ENCODE data around the gene PALLD. TPM values are rescaled to one million over a fixed set of nuclear protein-coding genes. Genes with fewer than 3 reads are reported as not detected.
A peak's percentile ranks its signal among the peaks of the same experiment; 100 is the strongest.
"Not testable (repeated sequence)": the region's sequence is repeated elsewhere in the genome, so short reads cannot be mapped to it uniquely, and the experiment has no call there.

Gene PALLD
- total RNA-seq, 2 donors from 2014 or later, result 92.7 to 138 TPM

DNA sequence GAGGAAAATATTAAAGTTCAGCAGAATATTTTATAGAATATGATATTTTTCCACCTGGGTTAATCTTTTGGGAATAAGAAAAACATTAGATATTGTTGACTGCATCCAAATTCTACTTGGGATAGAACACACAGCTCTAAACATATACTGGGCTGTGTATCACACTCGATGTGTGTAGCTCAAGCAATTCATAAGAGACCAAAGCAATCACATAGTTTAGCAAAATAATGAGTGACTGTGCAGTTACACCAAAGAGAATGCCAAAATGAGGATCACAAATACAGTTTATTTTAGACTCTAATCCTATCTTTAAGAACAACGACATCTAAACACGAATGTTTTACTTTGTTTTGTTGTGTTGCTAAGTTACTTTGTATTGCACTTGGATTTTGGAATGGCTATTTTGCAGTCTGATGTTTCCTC, 412.0 kb downstream of the PALLD start:
- no peak for ATAC-seq
- intact Hi-C loops (cut with DNase I, micrococcal nuclease), result no loop called here
- DNase-seq, result no peak

DNA sequence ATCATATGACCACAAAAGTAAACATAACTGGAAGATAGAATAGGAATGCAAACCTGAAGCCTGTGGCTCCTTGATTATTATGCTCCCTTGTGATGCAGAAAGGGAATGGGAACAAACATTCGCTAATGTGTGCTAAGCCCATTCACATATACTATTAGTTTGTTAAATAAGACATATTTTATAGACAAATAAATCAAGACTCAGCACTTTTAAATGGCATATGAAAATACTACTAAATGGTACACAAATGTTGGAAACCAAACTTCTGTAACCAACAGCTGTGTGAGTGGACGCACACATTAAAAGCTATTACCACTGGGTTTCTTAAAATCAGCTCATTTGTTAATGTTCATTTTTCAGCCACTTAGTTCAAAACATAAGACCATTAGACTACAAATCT, 417.2 kb downstream of the PALLD start:
- no peak for DNase-seq
- intact Hi-C loops (cut with DNase I, micrococcal nuclease), result loop anchor here in 1 of 2 donors (5.0 kb wide), 1 partner anchor 202 kb away; no protein-coding TSS in a partner anchor
- ATAC-seq, result no peak

DNA sequence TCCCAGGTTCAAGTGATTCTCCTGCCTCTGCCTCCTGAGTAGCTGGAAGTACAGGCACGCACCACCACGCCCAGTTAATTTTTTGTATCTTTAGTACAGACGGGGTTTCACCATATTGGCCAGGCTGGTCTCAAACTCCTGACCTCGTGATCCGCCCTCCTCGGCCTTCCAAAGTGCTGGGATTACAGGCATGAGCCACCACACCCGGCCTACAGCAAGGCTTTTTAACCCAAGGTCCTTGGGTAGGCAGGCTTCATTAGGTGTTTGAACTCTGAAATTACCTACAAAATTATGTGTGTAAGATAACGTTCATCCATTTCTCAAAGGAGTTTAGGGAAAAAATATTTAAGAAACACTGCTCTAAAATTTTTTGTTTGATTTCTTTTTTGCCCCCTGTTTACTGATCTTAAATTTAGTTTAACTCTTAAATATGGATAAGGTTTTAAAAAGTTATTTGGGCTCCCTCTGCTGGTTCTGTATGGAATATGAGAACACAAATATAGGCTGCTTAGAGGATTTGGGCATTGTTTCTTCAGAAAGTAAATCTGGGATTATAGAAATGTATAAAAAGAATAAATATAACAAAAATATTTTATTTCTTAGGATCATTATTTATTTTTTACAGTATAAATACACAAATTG, 420.4 kb downstream of the PALLD start:
- peak; percentile 52 for ATAC-seq
- intact Hi-C loops (cut with DNase I, micrococcal nuclease), result no loop called here
- DNase-seq, result no peak

DNA sequence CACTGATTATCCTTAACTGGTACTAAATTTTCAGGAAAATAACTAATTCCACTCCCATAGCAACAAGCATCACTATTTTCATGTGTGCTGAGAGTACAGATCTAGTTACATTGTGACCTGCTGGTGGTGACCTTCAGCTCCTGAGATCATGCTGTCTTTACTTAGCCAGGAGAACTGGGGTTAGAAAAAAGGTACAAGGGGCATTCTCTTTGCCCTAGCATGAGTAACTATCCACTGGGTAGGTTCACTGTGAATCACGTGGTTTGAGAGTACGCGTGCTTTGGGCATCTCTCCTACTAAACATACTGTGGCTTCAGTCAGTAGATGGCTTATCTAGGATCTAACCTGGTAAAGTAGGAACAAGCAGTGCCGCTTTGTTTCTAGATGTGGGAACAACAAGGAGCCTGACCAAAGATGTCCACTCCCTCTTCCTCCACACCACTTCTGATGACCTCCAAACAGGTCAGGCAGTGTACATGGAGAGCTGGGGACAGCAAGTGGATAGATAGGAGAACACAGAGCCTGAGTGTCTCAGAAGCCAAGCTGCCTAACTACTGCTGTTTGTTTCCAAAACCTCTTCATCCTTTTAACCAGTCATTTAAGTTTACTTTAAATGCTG, 423.0 kb downstream of the PALLD start:
- DNase-seq (no peak), ATAC-seq (no peak)
- intact Hi-C loops (cut with DNase I, micrococcal nuclease), result loop anchor here in 1 of 2 donors (10.0 kb wide), 1 partner anchor 335 kb away; no protein-coding TSS in a partner anchor

GRCh38 chr4:168920441-168921065, 423.7 kb downstream of the PALLD start:
- intact Hi-C loops (cut with DNase I, micrococcal nuclease), result loop anchor here in 1 of 2 donors (10.0 kb wide), 1 partner anchor 336 kb away; no protein-coding TSS in a partner anchor
- ATAC-seq (no peak), DNase-seq (no peak)

DNA sequence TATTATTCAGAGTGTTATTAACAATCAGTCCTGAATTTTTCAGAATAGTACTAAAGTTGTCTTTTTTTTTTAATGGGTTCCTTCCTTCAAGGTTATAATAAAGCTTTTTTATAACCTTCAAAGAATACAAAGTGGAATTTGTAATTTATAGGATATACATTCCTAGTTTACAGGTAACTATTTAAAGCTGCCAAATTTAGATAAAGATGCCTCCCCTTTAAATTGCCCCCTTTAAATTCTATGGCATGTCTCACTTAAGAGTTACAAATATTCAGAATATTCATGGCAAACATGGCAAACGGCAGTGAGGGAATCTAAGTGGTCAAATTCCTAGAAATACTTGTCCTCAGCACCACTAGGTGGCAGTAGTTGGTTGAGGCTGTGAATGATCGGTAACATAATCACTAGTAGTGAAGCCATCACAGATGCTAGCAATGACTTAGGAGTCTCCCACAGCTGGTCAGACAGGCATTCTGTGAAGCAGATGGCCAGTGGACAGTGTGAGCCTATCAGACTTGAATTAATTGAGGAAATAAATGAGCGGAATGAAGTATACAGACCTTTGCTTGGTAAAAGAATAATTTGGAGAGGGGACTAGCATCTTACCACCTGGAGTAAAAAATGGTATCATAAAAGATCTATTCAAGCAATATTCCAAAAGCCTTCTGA, 426.8 kb downstream of the PALLD start:
- intact Hi-C loops (cut with DNase I, micrococcal nuclease), result loop anchor here in 1 of 2 donors (10.0 kb wide), 1 partner anchor 339 kb away; no protein-coding TSS in a partner anchor
- ATAC-seq, result peak; percentile 80
- peak; percentile 41 to 62 for DNase-seq

GRCh38 chr4:168924667-168925066, 427.8 kb downstream of the PALLD start:
- intact Hi-C loops (cut with DNase I, micrococcal nuclease), result loop anchor here in 1 of 2 donors (5.0 to 10.0 kb wide), 2 partner anchors 340 to 563 kb away; no protein-coding TSS in a partner anchor
- DNase-seq (no peak), ATAC-seq (no peak)

DNA sequence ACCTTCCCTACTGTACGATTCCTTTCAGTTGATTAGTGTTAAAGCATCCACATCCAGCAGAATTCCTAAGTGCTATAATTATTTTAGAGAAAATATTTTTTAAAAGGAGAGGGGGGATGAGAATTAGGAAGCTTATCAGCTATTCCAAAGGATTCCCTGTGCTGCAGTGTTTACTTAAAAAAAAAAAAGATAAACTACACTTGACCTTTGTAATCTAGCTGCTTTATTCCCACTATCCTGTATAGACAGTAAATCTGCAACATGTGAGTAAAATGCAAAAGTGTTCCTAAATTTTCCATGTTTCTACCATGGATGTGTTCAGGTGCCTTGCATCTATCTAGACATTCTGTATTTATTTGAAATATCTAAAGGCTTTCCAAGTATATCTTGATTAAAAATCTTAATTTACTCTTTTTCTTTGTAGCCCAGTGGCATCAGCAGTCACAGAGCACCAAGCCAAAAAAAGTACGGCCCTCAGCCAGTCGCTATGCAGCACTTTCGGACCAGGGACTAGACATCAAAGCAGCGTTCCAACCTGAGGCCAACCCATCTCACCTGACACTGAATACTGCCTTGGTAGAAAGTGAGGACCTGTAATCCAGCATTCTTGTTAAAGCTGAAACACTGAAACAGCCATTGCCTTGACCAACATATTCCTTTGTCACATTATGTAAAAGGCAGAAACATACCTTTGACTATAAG, 429.1 kb downstream of the PALLD start:
- ATAC-seq, result no peak
- intact Hi-C loops (cut with DNase I, micrococcal nuclease), result loop anchor here in 1 of 2 donors (5.0 to 10.0 kb wide), 2 partner anchors 341 to 561 kb away; no protein-coding TSS in a partner anchor
- DNase-seq, result no peak

DNA sequence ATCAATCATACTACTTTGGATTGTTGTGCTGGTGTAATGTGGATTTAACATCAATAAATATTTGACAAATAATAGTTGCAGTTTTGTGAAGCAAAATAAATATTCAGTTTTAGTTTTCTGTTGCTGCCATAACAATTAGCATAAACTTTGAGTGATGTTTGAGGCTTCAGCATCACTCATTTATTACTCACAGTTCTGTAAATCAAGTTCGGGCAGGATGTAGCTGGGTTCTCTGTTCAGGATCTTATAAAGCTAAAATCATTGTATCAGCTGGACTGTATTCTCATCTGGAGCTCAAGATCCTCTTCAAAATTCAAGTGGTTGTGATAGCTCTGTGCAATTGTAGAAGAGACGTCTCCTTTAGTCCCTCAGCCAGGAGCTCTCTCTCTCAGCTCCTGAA, 431.5 kb downstream of the PALLD start:
- intact Hi-C loops (cut with DNase I, micrococcal nuclease), result loop anchor here in 1 of 2 donors (5.0 to 10.0 kb wide), 2 partner anchors 344 to 559 kb away; no protein-coding TSS in a partner anchor
- ATAC-seq (no peak), DNase-seq (no peak)

- ATAC-seq (no peak), DNase-seq (no peak)
- intact Hi-C loops (cut with DNase I, micrococcal nuclease), result loop anchor here in 1 of 2 donors (5.0 to 10.0 kb wide), 2 partner anchors 344 to 558 kb away; no protein-coding TSS in a partner anchor
Observed at GRCh38 chr4:168928875-168929274, 432.0 kb downstream of the PALLD start.

DNA sequence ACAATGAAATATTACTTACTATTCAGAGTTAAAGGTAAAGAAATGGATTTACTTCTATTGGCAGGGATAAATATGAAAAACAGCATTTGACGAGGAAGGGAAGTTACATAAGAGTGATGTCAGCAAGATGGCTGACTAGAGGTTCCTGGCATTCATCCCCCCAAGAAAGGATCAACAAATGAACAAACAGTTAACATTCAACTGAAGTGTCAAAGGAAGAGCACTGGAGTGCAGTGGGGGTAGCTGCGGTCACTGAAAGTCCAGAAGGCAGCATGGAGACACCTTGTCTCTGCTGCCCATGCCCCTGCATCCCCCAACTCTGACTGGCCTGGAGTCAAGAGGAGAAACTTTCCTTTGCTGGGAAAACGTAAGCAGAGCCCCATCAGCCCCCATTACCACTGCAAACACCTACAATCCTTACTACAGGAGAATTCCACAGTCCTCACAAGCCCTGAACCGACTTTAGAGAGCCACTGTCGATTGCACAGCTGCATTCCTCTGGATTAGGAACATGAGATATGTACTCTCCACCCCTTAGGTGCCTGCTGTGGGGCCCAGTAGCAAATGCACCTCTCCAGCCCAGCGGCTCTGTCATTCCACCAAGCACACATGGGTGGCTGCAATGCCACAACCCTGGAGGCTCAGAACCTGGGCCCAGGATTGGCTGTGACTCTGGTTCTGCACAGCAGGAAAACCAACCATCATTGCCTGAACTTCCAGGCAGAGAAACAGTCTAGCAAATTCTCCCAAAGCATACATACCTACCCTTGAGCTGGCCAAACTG, 433.8 kb downstream of the PALLD start:
- intact Hi-C loops (cut with DNase I, micrococcal nuclease), result loop anchor here in 1 of 2 donors (10.0 kb wide), 1 partner anchor 54 kb away; no protein-coding TSS in a partner anchor
- DNase-seq (no peak), ATAC-seq (peak; percentile 18)

GRCh38 chr4:168931215-168931650, 434.4 kb downstream of the PALLD start:
- intact Hi-C loops (cut with DNase I, micrococcal nuclease), result loop anchor here in 1 of 2 donors (10.0 kb wide), 1 partner anchor 54 kb away; no protein-coding TSS in a partner anchor
- ATAC-seq (peak; percentile 9), DNase-seq (no peak)

GRCh38 chr4:168932138-168932537, 435.3 kb downstream of the PALLD start:
- no peak for DNase-seq
- intact Hi-C loops (cut with DNase I, micrococcal nuclease), result loop anchor here in 1 of 2 donors (10.0 kb wide), 1 partner anchor 53 kb away; no protein-coding TSS in a partner anchor
- no peak for ATAC-seq

- ATAC-seq, result no peak
- no peak for DNase-seq
- intact Hi-C loops (cut with DNase I, micrococcal nuclease), result loop anchor here in 1 of 2 donors (10.0 kb wide), 1 partner anchor 51 kb away; no protein-coding TSS in a partner anchor
Observed at GRCh38 chr4:168933423-168933822, 436.6 kb downstream of the PALLD start.

- DNase-seq, result not testable (repeated sequence)
- intact Hi-C loops (cut with DNase I, micrococcal nuclease), result loop anchor here in 1 of 2 donors (10.0 kb wide), 1 partner anchor 47 kb away; no protein-coding TSS in a partner anchor
Observed at GRCh38 chr4:168937473-168937872, 440.6 kb downstream of the PALLD start.

GRCh38 chr4:168942985-168943384, 446.1 kb downstream of the PALLD start:
- ATAC-seq, result no peak

More at GRCh38 chr4:168937473-168937872, 440.6 kb downstream of the PALLD start:
- not testable (repeated sequence) for ATAC-seq

GRCh38 chr4:168945291-168945690, 448.4 kb downstream of the PALLD start:
- intact Hi-C loops (cut with DNase I, micrococcal nuclease), result no loop called here
- DNase-seq (no peak), ATAC-seq (no peak)

More at GRCh38 chr4:168942985-168943384, 446.1 kb downstream of the PALLD start:
- intact Hi-C loops (cut with DNase I, micrococcal nuclease), result no loop called here
- no peak for DNase-seq
